GM18508 (cell line): ENCODE measurements around the gene SPEN.

ENCODE experiments used
- ATAC-seq: cut with Tn5 transposase; IDR thresholded peaks from one replicate; pipeline ENCODE4 v1.9.1; 2021; ENCODE audit warnings: moderate number of reproducible peaks; ENCODE audit not compliant: insufficient read depth, unreplicated experiment

SPEN gene

DNA sequence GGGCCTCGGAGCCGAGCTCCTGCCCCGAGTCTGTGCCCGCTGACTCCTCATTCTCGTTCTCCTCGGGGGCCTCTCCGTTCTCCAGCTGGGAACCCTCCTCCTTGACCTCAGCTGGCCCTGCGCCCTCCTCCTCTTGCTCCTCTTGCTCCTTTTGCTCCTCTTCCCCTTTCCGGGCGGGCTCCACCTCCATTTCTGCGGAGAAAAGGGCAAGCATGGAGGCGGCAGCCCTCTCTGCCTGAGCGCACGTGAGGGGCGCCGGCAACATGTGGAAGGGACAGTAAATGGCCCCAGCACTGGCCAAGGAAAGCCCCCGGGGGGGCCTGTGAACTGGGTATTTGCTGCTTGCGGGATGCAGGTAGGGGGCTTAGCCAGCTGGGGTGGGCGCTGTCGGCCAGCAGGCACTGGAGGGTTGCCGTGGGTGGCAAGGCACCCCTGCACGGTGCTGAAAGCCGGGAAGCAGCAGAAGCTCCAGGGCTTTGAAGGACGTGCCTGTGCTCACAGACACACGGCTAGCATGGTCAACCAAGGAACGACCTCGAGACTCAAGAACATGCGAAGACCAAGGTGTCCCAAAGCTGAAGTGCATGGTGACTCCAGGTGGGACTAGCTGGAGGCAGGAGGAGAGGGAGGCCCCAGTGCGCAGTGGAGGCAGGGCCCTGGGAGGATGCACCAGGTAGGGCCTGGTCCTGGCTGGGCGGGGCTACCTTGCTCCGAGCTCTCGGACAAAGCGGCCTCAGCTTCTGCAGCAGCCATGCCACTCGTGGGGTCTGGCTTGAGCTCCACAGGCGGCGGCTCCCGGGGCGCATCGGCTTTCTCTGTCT is 97.7 kb downstream of the SPEN start:
- ATAC-seq = no peak

DNA sequence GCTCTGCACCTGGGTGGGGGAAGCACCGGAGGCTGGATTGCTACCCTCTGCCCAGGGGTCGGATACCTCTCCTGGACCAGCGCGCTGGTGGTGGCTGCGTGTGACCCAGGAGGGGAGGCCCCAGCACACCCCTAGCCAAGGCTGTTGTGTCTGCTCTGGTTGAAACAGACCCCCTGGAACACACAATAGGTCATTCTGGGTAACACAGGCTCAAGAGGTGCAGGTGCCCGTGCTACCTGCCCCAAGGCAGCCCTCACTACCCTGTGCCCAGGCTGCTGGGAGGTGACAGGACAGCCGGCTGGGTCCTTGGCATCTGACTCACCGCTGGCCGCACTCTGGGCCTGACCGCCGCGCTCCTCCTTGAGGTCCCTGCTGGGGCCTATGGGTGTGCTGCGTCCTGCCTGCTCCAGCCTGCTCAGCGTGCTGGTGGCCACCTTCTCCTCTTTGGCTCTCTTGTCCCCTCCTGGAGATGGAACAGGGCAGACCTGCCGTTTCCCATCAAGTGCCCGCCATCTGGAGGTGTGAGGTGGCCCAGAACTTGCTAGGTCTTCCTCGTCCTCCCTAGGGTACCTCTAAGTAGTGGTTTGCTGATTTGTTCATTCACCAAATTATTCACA is 98.4 kb downstream of the SPEN start:
- no peak for ATAC-seq

- ATAC-seq = no peak
These were observed 99.3 kb downstream of the SPEN start for GRCh38 chr1:15946571-15947381.

- no peak for ATAC-seq
These were observed 100.0 kb downstream of the SPEN start for GRCh38 chr1:15947382-15948090.

DNA sequence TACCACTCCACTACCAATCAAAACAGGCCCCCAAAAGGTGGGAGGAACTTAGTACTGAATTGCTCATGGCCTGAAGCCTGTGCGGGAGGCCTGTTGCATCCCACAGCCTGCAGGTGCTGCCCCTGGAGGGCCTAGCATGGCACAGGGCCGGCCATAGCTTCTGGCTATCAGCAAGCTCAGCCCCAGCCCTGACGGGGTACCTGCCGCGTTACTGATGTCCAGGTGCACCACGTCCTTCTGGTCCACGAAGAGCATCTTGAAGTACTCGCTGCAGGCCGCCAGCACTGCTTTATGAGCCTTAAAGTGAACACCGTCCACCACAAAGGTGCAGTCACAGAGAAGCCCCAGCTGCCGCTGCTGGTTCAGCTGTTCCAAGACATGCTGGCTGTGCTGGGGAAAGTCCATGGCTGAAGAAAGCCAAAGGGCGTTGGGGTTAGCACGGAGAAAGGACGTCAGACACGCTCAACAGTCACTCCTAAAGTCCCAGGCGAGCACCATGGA is 100.6 kb downstream of the SPEN start:
- ATAC-seq = no peak

DNA sequence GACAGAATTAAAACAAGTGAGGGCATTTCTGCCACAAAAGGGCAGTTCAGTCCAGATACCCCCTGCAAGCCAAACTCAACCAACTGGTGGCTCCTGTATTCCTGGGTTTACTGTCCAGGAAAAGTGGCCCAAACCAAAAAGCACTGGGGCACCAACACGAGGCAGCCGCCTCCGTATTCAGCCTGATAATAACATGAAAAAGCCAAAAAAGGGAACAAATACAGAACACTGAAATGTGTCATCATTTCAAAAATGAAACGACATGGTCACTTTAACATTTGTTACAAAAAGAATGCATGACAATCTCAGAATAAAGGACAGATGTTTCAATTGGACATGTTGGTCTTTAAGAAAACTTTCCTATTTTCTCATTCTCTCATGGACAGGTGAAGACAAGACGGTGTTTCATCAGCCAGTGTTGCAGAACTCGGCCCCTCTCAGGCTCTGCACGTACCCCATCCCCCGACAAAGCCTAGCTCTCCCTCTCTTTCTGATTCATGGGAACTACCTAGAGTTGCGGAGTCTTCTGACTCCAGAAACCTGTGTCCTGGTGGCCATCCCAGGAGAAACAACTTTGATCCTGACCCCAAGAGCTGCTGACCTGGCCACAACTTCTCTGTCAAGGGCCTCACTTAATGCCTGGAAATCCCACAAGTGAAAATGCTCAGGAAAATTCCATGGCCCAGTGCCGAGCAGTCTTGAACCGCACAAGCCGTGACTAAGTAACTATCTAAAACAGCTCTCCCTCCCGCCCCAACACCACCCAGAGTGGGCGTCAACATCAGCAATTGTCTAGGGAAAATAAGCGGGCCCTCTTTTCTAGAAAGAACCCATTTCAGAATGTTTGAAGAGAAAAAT is 101.3 kb downstream of the SPEN start:
- ATAC-seq = no peak

DNA sequence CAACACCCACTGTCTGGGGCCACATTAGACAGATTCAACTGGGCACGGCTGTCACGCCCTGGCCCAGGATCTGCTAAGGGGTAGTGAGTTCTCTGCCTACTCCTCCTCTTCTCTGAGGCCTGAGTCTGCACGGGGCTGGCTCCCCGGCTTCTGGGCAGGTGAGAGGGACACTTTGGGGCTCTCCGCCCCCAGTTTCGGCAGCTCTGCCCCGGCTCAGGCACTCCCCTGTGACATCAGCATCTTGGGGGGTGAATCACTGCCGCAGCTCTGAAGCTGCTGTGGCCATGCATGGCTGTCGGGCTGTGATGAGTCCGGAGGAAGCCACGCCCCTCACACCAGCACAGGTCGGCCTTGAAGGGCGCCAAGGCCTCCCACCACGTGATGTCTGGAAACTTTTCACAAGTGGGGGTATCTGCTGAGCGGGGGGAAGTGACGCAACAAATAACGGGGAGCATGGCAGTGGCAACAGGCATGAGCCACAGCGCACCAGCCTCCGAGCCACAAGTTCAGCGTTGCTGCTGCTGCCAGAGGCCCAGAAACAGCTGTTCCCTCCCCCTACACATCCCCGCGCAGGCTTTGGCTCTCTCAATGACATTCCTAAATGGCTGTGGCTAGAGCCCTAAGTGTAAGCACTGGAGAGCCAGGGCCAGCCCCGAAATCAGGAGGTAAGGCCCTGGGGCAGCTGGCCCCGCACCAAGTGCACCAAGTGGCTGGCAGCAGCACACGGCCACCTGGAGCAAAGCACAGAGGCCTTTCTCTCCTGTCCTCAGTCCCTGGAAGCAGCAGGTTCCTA is 102.1 kb downstream of the SPEN start:
- ATAC-seq = no peak

- ATAC-seq = no peak
These were observed 102.8 kb downstream of the SPEN start for GRCh38 chr1:15950302-15950701.

GRCh38 chr1:15950763-15951295 is 103.3 kb downstream of the SPEN start:
- ATAC-seq = no peak

- ATAC-seq = no peak
These were observed 104.0 kb downstream of the SPEN start for GRCh38 chr1:15951341-15952153.

DNA sequence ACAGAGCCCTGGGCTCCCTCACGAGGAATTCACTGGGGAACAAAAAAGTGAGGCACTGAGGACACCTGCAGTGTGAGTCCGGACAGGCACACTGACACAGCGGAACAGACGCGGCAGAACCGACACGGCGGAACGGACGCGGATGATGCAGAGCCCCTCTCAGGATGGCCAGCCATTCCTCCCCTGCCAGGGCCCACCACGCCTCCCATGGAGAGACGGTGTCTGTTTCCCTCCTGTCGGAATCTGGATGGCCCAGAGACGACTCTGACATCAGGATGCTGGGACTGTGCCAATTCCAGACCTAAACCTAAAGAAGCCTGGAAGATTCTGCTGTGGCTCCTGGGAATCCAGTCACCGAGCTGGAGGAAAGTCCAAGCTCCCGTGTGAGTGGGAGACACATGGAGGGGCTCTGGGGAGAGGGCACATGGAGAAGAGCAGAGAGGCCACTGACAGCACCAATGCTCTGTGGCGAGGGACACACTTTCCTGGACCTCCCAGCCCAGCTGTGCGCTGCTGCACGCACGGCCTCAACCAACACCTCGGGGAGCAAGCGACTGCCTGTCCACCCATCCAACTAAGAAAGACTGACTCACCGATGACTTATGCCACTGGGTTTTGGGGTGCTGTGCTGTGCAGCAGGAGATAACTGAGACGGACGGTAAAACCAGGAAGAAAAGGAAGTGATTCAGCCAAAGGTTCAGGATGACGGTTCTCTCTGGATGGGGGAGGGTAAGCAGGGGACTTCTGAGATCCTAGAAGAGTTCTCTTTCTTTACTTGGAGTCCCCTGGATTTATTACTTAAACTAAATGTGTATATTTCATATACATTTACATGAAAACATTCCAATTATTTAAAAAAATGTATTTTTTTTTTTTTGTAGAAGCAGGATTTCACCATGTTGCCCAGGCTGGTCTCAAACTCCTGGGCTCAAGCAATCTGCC is 105.1 kb downstream of the SPEN start:
- no peak for ATAC-seq

DNA sequence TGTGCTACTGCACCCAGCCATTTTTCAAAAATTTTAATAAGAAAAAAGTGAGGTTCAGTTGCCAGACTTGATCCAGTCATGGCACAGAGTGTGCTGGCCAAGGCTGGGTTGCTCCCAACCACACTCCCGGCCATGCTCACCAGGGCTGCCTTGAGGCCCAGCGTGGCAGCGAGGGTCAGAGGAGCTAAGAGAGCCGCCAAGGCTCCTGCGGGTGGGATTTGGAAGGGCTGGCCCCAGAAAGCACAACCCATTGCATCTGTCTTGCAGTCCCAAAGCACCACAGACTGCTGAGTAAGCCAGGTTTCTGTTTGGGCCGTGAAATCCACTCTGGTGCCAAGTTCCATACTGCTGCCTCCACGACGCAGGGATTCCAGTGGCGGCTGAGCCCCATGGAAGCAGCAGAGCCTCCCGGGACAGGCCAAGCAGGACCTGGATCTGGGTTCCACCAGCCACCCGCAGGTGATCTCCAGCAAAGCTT is 105.8 kb downstream of the SPEN start:
- ATAC-seq = no peak

GRCh38 chr1:15953791-15954241 is 106.3 kb downstream of the SPEN start:
- no peak for ATAC-seq

- no peak for ATAC-seq
These were observed 106.8 kb downstream of the SPEN start for GRCh38 chr1:15954316-15954715.

DNA sequence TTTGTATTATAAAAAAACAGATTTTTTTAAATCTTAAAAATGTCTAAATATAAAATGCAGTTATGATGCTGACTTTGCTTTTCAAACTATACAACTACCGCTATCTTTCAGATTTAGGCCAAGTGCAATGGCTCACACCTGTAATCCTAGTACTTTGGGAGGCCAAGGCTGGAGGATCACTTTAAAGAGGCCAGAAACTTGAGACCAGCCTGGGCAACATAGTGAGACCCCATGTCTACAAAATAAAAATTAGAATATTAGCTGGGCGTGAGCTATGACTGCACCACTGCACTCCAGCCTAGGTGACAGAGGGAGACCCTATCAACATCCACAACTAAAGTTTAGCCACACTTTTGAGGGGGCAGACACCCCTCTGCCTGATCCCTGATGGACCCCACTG is 108.0 kb downstream of the SPEN start:
- no peak for ATAC-seq

DNA sequence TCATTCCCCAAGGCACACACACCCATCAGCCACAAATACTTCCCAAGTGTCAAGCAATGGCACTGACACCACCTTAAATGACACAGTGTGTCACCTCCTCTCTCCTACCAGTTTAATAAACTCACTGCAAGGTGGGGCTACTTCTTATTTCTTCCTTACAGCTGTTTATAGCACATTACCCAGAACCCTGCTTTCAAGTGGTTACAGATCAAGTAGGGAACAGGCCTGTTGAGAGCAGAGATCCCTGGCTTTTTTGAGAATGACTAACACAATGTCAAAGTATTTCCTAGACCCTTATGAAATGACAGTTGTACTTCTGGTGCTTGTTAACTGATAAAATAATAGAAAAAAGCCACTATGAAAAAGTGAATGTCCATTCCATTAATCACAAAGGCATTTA is 108.6 kb downstream of the SPEN start:
- ATAC-seq = no peak
